Keratinocyte (primary cell): ENCODE data around the gene CCDC60. TPM values are rescaled to one million over a fixed set of nuclear protein-coding genes. Genes with fewer than 3 reads are reported as not detected.

Source experiments
- DNase-seq: peaks from one replicate; pipeline ENCODE4 v3.0.0-alpha.2; 2011; ENCODE audit warnings: low read depth, missing footprints, low spot score
- FAIRE-seq: peaks from 2 replicates; lab custom pipeline; 2011; peaks lifted over from hg19 to GRCh38; lab: Jason Lieb, UNC
- H2AFZ ChIP-seq: 2 replicates; pipeline ENCODE4 v1.6.0; 2012; ENCODE audit warnings: low read length, control low read depth, inconsistent platforms; ENCODE audit not compliant: control insufficient read depth
- H3K27ac ChIP-seq: 2 replicates; pipeline ENCODE4 v1.5.1; 2011; ENCODE audit warnings: low read length; ENCODE audit not compliant: control insufficient read depth, insufficient read depth
- H3K27me3 ChIP-seq: 3 replicates; pipeline ENCODE4 v1.6.0; 2011; ENCODE audit warnings: low read length; ENCODE audit not compliant: control insufficient read depth, insufficient read depth; ENCODE audit errors: extremely low read depth
- H3K36me3 ChIP-seq, 2 experiments: 2 replicates in 1 of 2; 3 replicates in 1 of 2; pipeline ENCODE4 v1.5.1; 2011; ENCODE audit warnings: low read length in 2 of 2, mild to moderate bottlenecking in 1 of 2; ENCODE audit not compliant: control insufficient read depth in 2 of 2, insufficient read depth in 2 of 2; ENCODE audit errors: extremely low read depth in 1 of 2
- H3K4me1 ChIP-seq: 3 replicates; pipeline ENCODE4 v1.5.1; 2011; ENCODE audit warnings: low read length; ENCODE audit not compliant: control insufficient read depth, insufficient read depth; ENCODE audit errors: extremely low read depth
- H3K4me2 ChIP-seq: 3 replicates; pipeline ENCODE4 v1.6.0; 2011; ENCODE audit warnings: low read depth, low read length; ENCODE audit not compliant: control insufficient read depth, insufficient read depth; ENCODE audit errors: extremely low read depth
- H3K4me3 ChIP-seq, 3 experiments: fragments of 200-600 bp in 1 of 3; sonication (generic) in 1 of 3; 2 replicates in 2 of 3; 3 replicates in 1 of 3; pipeline ENCODE4 v1.5.1; 2011 to 2016; ENCODE audit warnings: low read length in 3 of 3, mild to moderate bottlenecking in 3 of 3, control low read depth in 2 of 3, inconsistent platforms in 1 of 3, low read depth in 1 of 3, mixed read lengths in 1 of 3, mixed run types in 1 of 3, moderate library complexity in 1 of 3; ENCODE audit not compliant: control insufficient read depth in 2 of 3, insufficient read depth in 2 of 3; ENCODE audit errors: extremely low read depth in 1 of 3
- H3K79me2 ChIP-seq: 2 replicates; pipeline ENCODE4 v1.6.0; 2012; ENCODE audit warnings: low read length; ENCODE audit not compliant: control insufficient read depth, insufficient read depth
- H3K9ac ChIP-seq: 3 replicates; pipeline ENCODE4 v1.6.0; 2011; ENCODE audit warnings: low read length; ENCODE audit not compliant: control insufficient read depth, insufficient read depth; ENCODE audit errors: extremely low read depth
- H3K9me1 ChIP-seq: 3 replicates; pipeline ENCODE4 v1.6.0; 2011; ENCODE audit warnings: low read length; ENCODE audit not compliant: control insufficient read depth, insufficient read depth; ENCODE audit errors: extremely low read depth
- H3K9me3 ChIP-seq: 2 replicates; pipeline ENCODE4 v1.5.1; 2012; ENCODE audit warnings: low read depth, low read length; ENCODE audit not compliant: control insufficient read depth
- H4K20me1 ChIP-seq: 3 replicates; pipeline ENCODE4 v1.6.0; 2011; ENCODE audit warnings: low read length; ENCODE audit not compliant: control insufficient read depth, insufficient read depth; ENCODE audit errors: extremely low read depth
- EZH2 ChIP-seq: IDR thresholded peaks from one replicate; pipeline ENCODE4 v1.6.1; 2012; ENCODE audit warnings: inconsistent platforms, mild to moderate bottlenecking, low read length, moderate library complexity
- dilution Hi-C: fragments of 300-500 bp; cut with MboI; formaldehyde crosslinking; loops from one replicate; pipeline ENCODE4 v1.7.0; 2020; ENCODE audit warnings: low sequenced_read_pairs; ENCODE audit not compliant: extremely low pct_ligation_motif_present
- polyA plus RNA-seq, 5 experiments: library from polyadenylated mRNA; depleted of rRNA in 3 of 5; stranded (reverse) in 3 of 5; stranded (forward) in 1 of 5; unstranded in 1 of 5; fragments of >200 nt; gene quantifications; 1 replicate in 1 of 5; 2 replicates in 3 of 5; 3 replicates in 1 of 5; pipeline versions ENCODE4 v1.2.1 to v1.2.3, GENCODE V29; 2011 to 2012; ENCODE audit warnings: missing spikeins in 2 of 5, low read depth in 1 of 5, low replicate concordance in 1 of 5
- TF ChIP-seq, protein P1 (sequence below), 3 experiments: IDR thresholded peaks in 1 of 3; conservative IDR thresholded peaks in 1 of 3; optimal IDR thresholded peaks in 1 of 3; 2 replicates in 2 of 3; 3 replicates in 1 of 3; pipeline versions ENCODE3 to v1.5.1; 2011; ENCODE audit warnings: low read length in 3 of 3, mild to moderate bottlenecking in 3 of 3, moderate library complexity in 2 of 3, control low read depth in 1 of 3, inconsistent platforms in 1 of 3; ENCODE audit not compliant: insufficient read depth in 2 of 3; ENCODE audit errors: extremely low read depth in 1 of 3

Gene CCDC60
- polyA plus RNA-seq, 1 donor (not counting 4 experiments of a cell fraction or from before 2014, with no cell fraction given) = 0.09 TPM

DNA sequence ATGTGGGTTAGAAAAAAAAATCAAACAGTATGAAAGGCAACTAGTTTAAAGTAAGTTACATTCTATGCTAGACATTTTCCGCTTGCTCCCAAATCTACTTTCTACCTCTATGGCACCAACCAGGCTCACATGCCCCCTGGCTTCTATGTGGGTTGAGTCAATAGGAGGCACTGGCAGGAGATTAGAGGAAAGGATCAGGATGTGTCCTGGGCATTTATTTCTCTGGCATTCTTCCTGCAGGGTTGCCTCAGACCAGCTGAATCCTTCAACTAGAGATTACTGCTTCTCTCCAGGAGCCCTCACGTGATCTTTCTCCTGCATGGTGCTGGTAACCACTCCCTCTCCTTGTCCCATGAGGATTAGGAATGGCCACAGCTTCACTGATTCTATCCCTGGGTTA is 14.9 kb upstream of the CCDC60 start:
- Histone ChIP-seq H3K4me1 (no peaks in the 10 kb centered on the region), H3K27me3 (no peaks in the 10 kb centered on the region), H3K79me2 (no peaks in the 10 kb centered on the region), H3K9ac (no peak overlapping the region), H3K27ac (no peak overlapping the region), H3K9me3 (no peaks in the 10 kb centered on the region), H3K36me3 (no peaks in the 10 kb centered on the region), H3K4me3 (no peak overlapping the region), H2AFZ (no peak overlapping the region), H3K9me1 (no peaks in the 10 kb centered on the region), H4K20me1 (no peaks in the 10 kb centered on the region), H3K4me2 (no peak overlapping the region)
- no peak for FAIRE-seq
- dilution Hi-C loops = no loop called here
- TF ChIP-seq, protein P1, sequence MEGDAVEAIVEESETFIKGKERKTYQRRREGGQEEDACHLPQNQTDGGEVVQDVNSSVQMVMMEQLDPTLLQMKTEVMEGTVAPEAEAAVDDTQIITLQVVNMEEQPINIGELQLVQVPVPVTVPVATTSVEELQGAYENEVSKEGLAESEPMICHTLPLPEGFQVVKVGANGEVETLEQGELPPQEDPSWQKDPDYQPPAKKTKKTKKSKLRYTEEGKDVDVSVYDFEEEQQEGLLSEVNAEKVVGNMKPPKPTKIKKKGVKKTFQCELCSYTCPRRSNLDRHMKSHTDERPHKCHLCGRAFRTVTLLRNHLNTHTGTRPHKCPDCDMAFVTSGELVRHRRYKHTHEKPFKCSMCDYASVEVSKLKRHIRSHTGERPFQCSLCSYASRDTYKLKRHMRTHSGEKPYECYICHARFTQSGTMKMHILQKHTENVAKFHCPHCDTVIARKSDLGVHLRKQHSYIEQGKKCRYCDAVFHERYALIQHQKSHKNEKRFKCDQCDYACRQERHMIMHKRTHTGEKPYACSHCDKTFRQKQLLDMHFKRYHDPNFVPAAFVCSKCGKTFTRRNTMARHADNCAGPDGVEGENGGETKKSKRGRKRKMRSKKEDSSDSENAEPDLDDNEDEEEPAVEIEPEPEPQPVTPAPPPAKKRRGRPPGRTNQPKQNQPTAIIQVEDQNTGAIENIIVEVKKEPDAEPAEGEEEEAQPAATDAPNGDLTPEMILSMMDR (optimal IDR thresholded peaks at IDR 0.05 in 1 of 3, IDR thresholded peaks at IDR 0.05 in 1 of 3, conservative IDR thresholded peaks at IDR 0.05 in 1 of 3; ENCODE audit: extremely low read depth in 1 of 3, insufficient read depth in 2 of 3, low read length in 3 of 3) = no peak
- no peak for TF ChIP-seq EZH2
- no peak for DNase-seq

DNA sequence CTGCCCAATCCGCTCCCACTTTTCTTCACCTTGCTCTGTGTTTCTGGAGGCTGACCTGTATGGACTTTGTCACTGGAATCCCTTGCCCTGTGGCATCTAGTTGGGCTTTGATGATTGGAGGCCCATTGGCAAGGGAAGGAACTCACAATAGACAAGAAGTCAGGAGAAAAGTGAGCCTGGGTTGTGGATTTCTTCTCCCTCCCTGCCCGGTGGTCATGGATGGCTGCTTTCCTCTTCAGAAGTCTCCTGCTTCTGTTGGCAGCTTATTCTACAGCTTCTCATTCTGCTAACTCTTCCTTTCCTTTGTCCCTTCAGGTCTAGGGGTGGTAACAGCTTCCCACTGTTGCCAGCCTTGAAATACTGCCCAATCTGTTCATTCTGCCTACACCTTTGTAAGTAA is 13.9 kb upstream of the CCDC60 start:
- H3K79me2 ChIP-seq = no peaks in the 10 kb centered on the region
- H4K20me1 ChIP-seq = no peaks in the 10 kb centered on the region
- H3K9ac ChIP-seq = no peak overlapping the region
- no peak for TF ChIP-seq EZH2
- TF ChIP-seq, protein P1 (optimal IDR thresholded peaks at IDR 0.05 in 1 of 3, IDR thresholded peaks at IDR 0.05 in 1 of 3, conservative IDR thresholded peaks at IDR 0.05 in 1 of 3; ENCODE audit: extremely low read depth in 1 of 3, insufficient read depth in 2 of 3, low read length in 3 of 3) = no peak
- H3K4me2 ChIP-seq = no peak overlapping the region
- no peak overlapping the region for H2AFZ ChIP-seq
- no peaks in the 10 kb centered on the region for H3K4me1 ChIP-seq
- H3K9me3 ChIP-seq = no peaks in the 10 kb centered on the region
- dilution Hi-C loops = no loop called here
- DNase-seq (no peak), FAIRE-seq (no peak)
- no peak overlapping the region for H3K27ac ChIP-seq
- H3K36me3 ChIP-seq = no peaks in the 10 kb centered on the region
- no peak overlapping the region for H3K4me3 ChIP-seq
- H3K9me1 ChIP-seq = no peaks in the 10 kb centered on the region
- H3K27me3 ChIP-seq = no peaks in the 10 kb centered on the region
